PFSK-1 (cell line): ENCODE results near the gene CSTF2T.

Source experiments
- POLR2AphosphoS5 ChIP-seq: IDR thresholded peaks from 2 replicates; pipeline ENCODE4 v1.6.1; 2012; ENCODE audit warnings: low read depth, mild to moderate bottlenecking, control low read depth, low read length, moderate library complexity
- SIN3A ChIP-seq: IDR thresholded peaks from 2 replicates; pipeline ENCODE4 v1.6.1; 2012; ENCODE audit warnings: mild to moderate bottlenecking, low read length, moderate library complexity, borderline replicate concordance; ENCODE audit not compliant: insufficient read depth
- TAF1 ChIP-seq: IDR thresholded peaks from 2 replicates; pipeline ENCODE4 v1.6.1; 2012; ENCODE audit warnings: low read length, control low read depth, borderline replicate concordance; ENCODE audit not compliant: insufficient read depth
- TF ChIP-seq, protein P1 (sequence below), 2 experiments: IDR thresholded peaks; 2 replicates each; pipeline versions ENCODE4 v1.6.1 to v1.8.0; 2011 to 2012; ENCODE audit warnings: low read depth in 2 of 2, low read length in 2 of 2, control low read depth in 1 of 2, inconsistent platforms in 1 of 2, mild to moderate bottlenecking in 1 of 2, moderate library complexity in 1 of 2; ENCODE audit not compliant: insufficient read depth in 1 of 2

DNA sequence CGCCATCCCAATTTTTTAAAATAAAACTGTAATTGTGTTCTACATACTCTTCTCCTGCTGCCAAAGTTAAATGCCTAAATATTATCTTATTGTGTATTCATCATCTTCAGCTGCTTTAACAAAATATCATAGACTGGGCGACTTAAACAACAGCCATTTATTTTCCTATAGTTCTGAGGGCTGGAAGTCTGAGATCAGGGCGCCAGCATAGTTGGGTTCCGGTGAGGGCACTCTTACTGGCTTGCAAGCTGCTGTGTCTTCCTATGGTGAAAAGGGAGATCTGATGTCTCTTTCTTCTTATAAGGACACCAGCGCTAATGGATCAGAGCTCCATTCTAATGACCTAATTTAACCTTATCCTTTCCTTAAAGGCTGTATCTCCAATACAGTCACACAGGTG lies 30.4 kb downstream of the CSTF2T start:
- TF ChIP-seq SIN3A (no peak), POLR2AphosphoS5 (no peak), TAF1 (no peak)
- TF ChIP-seq, protein P1, sequence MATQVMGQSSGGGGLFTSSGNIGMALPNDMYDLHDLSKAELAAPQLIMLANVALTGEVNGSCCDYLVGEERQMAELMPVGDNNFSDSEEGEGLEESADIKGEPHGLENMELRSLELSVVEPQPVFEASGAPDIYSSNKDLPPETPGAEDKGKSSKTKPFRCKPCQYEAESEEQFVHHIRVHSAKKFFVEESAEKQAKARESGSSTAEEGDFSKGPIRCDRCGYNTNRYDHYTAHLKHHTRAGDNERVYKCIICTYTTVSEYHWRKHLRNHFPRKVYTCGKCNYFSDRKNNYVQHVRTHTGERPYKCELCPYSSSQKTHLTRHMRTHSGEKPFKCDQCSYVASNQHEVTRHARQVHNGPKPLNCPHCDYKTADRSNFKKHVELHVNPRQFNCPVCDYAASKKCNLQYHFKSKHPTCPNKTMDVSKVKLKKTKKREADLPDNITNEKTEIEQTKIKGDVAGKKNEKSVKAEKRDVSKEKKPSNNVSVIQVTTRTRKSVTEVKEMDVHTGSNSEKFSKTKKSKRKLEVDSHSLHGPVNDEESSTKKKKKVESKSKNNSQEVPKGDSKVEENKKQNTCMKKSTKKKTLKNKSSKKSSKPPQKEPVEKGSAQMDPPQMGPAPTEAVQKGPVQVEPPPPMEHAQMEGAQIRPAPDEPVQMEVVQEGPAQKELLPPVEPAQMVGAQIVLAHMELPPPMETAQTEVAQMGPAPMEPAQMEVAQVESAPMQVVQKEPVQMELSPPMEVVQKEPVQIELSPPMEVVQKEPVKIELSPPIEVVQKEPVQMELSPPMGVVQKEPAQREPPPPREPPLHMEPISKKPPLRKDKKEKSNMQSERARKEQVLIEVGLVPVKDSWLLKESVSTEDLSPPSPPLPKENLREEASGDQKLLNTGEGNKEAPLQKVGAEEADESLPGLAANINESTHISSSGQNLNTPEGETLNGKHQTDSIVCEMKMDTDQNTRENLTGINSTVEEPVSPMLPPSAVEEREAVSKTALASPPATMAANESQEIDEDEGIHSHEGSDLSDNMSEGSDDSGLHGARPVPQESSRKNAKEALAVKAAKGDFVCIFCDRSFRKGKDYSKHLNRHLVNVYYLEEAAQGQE (IDR thresholded peaks at IDR 0.05; ENCODE audit: insufficient read depth in 1 of 2, low read depth in 2 of 2, low read length in 2 of 2): no peak
